ENCODE data around the gene HACD4.

Gene HACD4

DNA sequence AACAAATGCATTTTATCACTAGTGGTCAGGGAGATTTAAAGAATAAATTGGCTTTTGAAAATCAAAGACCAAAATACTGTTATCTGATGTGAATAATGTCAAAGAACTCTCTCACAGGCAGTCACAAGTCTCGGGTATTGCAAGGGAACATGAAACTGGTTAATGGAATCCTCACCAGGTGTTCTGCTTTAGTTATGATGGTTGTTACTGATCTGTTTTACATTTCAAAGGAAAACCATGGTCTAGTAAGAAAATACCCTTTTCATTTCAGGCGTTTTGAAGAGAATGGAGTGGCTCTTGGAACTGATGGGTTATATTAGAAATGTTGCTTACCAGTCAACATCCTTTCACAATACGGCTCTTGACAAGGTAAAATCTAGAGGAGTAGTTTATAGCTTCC is 43.4 kb downstream of the HACD4 start (continued):
- TF ChIP-seq, protein P1, sequence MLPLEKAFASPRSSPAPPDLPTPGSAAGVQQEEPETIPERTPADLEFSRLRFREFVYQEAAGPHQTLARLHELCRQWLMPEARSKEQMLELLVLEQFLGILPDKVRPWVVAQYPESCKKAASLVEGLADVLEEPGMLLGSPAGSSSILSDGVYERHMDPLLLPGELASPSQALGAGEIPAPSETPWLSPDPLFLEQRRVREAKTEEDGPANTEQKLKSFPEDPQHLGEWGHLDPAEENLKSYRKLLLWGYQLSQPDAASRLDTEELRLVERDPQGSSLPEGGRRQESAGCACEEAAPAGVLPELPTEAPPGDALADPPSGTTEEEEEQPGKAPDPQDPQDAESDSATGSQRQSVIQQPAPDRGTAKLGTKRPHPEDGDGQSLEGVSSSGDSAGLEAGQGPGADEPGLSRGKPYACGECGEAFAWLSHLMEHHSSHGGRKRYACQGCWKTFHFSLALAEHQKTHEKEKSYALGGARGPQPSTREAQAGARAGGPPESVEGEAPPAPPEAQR (tag by site-specific recombination; IDR thresholded peaks at IDR 0.05), result no peak
- TF ChIP-seq, protein P2, sequence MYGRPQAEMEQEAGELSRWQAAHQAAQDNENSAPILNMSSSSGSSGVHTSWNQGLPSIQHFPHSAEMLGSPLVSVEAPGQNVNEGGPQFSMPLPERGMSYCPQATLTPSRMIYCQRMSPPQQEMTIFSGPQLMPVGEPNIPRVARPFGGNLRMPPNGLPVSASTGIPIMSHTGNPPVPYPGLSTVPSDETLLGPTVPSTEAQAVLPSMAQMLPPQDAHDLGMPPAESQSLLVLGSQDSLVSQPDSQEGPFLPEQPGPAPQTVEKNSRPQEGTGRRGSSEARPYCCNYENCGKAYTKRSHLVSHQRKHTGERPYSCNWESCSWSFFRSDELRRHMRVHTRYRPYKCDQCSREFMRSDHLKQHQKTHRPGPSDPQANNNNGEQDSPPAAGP (tag by site-specific recombination; IDR thresholded peaks at IDR 0.05), result no peak
- TF ChIP-seq ZNF175 (tag by site-specific recombination; IDR thresholded peaks at IDR 0.05), result no peak
- no peak for TF ChIP-seq ZNF366 (tag by site-specific recombination; conservative IDR thresholded peaks at IDR 0.05)
- TF ChIP-seq HOXD13 (CRISPR knock-in tag; IDR thresholded peaks at IDR 0.05; ENCODE audit: borderline replicate concordance), result no peak
- TF ChIP-seq ZFP69B (tag by site-specific recombination; IDR thresholded peaks at IDR 0.05), result no peak

DNA sequence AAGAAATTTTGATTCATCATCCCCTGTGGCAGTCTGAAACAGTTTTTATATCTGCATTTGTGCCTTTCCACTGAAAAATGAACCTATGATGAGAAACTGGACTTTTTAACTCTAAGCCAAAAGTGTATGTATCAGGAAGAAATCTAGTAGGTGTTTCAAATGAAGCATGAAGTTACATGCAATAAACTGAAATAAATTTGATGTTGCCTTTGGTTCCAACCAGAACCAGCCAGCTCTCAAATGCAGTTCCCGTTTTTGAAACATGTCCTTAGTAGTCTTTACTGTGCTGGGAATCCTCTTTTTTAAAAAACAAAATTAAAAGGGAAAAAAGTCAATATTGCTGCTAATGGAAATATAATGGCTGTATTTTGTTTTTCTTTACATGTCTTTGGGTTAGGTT is 43.9 kb downstream of the HACD4 start:
- H3K27ac ChIP-seq (ENCODE audit: extremely low read depth, low read depth, low read length), result no peak overlapping the region
- POLR2A ChIA-PET, result no interaction called here
- CTCF ChIA-PET, result no interaction called here

DNA sequence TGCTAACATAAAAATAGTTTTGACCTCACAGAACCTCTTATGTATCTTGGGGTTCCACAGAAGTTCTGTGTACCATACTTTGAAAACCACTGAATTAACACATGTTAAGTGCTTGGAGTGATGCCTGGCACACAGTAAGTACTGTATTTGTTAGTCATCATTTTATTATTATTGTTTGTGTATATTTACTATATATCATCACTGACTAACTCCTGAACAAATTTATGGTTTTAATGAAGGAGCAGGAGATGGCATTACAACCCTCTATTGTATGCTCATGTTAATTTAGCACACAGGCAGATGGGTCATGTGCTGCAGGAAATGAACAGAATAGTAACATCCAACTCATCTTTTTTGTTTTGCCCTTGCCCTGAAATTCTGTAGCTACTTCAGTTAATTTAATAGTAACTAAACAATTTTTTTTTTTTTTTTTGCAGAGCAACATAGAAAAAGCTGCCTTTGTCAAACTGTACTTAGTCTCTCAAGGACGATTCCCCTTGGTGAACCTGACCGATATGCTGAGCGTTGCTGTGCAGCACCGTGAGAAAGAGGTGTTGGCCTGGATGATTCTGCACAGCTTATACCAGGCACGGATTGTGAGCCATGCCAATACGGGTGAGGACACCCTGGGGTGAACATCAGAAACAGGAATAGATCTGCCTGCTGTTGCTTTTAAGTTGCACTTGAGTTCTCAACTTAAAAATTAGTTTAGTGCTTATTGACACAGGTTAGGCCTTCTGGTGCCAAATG is 45.4 kb downstream of the HACD4 start:
- CTCF ChIA-PET, result interaction anchor here (0.7 to 0.9 kb wide), 2 partner anchors 12 to 13 kb away, joined by 3 to 4 read pairs; no protein-coding TSS in a partner anchor
- TF ChIP-seq ZNF792 (tag by site-specific recombination; IDR thresholded peaks at IDR 0.05) (no peak), ZNF2 (tag by site-specific recombination; IDR thresholded peaks at IDR 0.05) (no peak), TCF7L2 (IDR thresholded peaks at IDR 0.05; ENCODE audit: borderline replicate concordance, low read depth, low read length) (no peak)
- Histone ChIP-seq H3K4me1 (ENCODE audit: control insufficient read depth, insufficient read depth, low read length) (peaks cover 3% of the 10 kb centered on the region; the same call in 1 of the 2 replicates), H3K36me3 (ENCODE audit: control insufficient read depth in 2 of 2, insufficient read depth in 1 of 2, low read length in 2 of 2) (peaks cover 0 to 33% of the 10 kb centered on the region in 2 experiments; a peak in 2 of 3 replicates), H3K4me3 (ENCODE audit: low read depth, low read length) (no peak overlapping the region), H3K9me3 (ENCODE audit: control insufficient read depth, insufficient read depth, low read depth, low read length) (no peaks in the 10 kb centered on the region), H3K27ac (ENCODE audit: extremely low read depth, low read depth, low read length) (no peak overlapping the region)
- POLR2A ChIA-PET, result no interaction called here

More for the DNA sequence above, 43.9 kb downstream of the HACD4 start:
- H3K4me3 ChIP-seq (ENCODE audit: low read depth, low read length), result no peak overlapping the region
- no peaks in the 10 kb centered on the region for H3K4me1 ChIP-seq (ENCODE audit: control insufficient read depth, insufficient read depth, low read length)
- TF ChIP-seq ZNF621 (tag by site-specific recombination; IDR thresholded peaks at IDR 0.05) (no peak), ZFP3 (tag by site-specific recombination; IDR thresholded peaks at IDR 0.05; ENCODE audit: low read depth) (no peak), ZNF530 (tag by site-specific recombination; IDR thresholded peaks at IDR 0.05; ENCODE audit: low read depth) (no peak), ZNF274 (IDR thresholded peaks at IDR 0.05; ENCODE audit: low read length) (no peak), ZNF274 (tag by site-specific recombination; IDR thresholded peaks at IDR 0.05; ENCODE audit: borderline replicate concordance) (no peak), ZNF174 (tag by site-specific recombination; IDR thresholded peaks at IDR 0.05) (no peak), ZNF354C (tag by site-specific recombination; IDR thresholded peaks at IDR 0.05; ENCODE audit: borderline replicate concordance, low read depth) (no peak), SETDB1 (IDR thresholded peaks at IDR 0.05; ENCODE audit: insufficient read length, low read length) (no peak), OSR2 (tag by site-specific recombination; IDR thresholded peaks at IDR 0.05) (no peak), HOXD13 (CRISPR knock-in tag; IDR thresholded peaks at IDR 0.05; ENCODE audit: borderline replicate concordance) (no peak), ZNF792 (tag by site-specific recombination; IDR thresholded peaks at IDR 0.05) (no peak), ZNF571 (tag by site-specific recombination; IDR thresholded peaks at IDR 0.05) (no peak)
- TF ChIP-seq, protein P3, sequence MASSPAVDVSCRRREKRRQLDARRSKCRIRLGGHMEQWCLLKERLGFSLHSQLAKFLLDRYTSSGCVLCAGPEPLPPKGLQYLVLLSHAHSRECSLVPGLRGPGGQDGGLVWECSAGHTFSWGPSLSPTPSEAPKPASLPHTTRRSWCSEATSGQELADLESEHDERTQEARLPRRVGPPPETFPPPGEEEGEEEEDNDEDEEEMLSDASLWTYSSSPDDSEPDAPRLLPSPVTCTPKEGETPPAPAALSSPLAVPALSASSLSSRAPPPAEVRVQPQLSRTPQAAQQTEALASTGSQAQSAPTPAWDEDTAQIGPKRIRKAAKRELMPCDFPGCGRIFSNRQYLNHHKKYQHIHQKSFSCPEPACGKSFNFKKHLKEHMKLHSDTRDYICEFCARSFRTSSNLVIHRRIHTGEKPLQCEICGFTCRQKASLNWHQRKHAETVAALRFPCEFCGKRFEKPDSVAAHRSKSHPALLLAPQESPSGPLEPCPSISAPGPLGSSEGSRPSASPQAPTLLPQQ (tag by site-specific recombination; IDR thresholded peaks at IDR 0.05), result no peak
- TF ChIP-seq, protein P4, sequence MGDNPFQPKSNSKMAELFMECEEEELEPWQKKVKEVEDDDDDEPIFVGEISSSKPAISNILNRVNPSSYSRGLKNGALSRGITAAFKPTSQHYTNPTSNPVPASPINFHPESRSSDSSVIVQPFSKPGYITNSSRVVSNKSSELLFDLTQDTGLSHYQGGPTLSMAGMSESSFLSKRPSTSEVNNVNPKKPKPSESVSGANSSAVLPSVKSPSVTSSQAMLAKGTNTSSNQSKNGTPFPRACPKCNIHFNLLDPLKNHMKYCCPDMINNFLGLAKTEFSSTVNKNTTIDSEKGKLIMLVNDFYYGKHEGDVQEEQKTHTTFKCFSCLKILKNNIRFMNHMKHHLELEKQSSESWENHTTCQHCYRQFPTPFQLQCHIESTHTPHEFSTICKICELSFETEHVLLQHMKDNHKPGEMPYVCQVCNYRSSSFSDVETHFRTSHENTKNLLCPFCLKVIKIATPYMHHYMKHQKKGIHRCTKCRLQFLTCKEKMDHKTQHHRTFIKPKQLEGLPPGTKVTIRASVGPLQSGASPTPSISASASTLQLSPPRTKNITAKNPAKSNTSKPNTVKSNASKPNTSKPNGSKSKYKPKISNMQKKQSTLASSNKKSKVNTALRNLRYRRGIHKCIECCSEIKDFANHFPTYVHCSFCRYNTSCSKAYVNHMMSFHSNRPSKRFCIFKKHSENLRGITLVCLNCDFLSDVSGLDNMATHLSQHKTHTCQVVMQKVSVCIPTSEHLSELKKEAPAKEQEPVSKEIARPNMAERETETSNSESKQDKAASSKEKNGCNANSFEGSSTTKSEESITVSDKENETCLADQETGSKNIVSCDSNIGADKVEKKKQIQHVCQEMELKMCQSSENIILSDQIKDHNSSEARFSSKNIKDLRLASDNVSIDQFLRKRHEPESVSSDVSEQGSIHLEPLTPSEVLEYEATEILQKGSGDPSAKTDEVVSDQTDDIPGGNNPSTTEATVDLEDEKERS (tag by site-specific recombination; IDR thresholded peaks at IDR 0.05), result no peak
- H3K9me3 ChIP-seq (ENCODE audit: control insufficient read depth, insufficient read depth, low read depth, low read length), result no peaks in the 10 kb centered on the region
- H3K36me3 ChIP-seq (ENCODE audit: control insufficient read depth in 2 of 2, insufficient read depth in 1 of 2, low read length in 2 of 2), result peaks cover 0 to 35% of the 10 kb centered on the region in 2 experiments; a peak in 2 of 3 replicates

Data from HEK293 (cell line).